Measurements from ENCODE around the gene SH3GL2. TPM values are rescaled to one million over a fixed set of nuclear protein-coding genes. Genes with fewer than 3 reads are reported as not detected.

SH3GL2 gene
- total RNA-seq, 1 experiment from 2014 or later, result 1.1 TPM

GRCh38 chr9:17695482-17695881 lies 116.6 kb downstream of the SH3GL2 start:
- CTCF ChIA-PET, result no interaction called here
- H3K36me3 Mint-ChIP-seq (ENCODE audit: insufficient read depth, unreplicated experiment), result no peaks in the 10 kb centered on the region
- no peak overlapping the region for H3K4me3 Mint-ChIP-seq (ENCODE audit: low read depth, unreplicated experiment)
- TF ChIP-seq CTCF (IDR thresholded peaks at IDR 0.05; ENCODE audit: unreplicated experiment), result no peak
- DNase-seq, result no peak
- H3K27ac Mint-ChIP-seq (ENCODE audit: unreplicated experiment), result no peak overlapping the region
- no peaks in the 10 kb centered on the region for H3K9me3 Mint-ChIP-seq (ENCODE audit: low read depth, unreplicated experiment)
- intact Hi-C loops (cut with micrococcal nuclease; ENCODE audit: unreplicated experiment), result no loop called here
- peaks cover 8% of the 10 kb centered on the region for H3K27me3 Mint-ChIP-seq (ENCODE audit: unreplicated experiment)
- BruUV-seq (replicated peaks), result no TSS peak
- no peaks in the 10 kb centered on the region for H3K4me1 Mint-ChIP-seq (ENCODE audit: low read depth, unreplicated experiment)

GRCh38 chr9:17699615-17700330 lies 120.9 kb downstream of the SH3GL2 start:
- no peaks in the 10 kb centered on the region for H3K4me1 Mint-ChIP-seq (ENCODE audit: low read depth, unreplicated experiment)
- DNase-seq, result no peak
- no peak overlapping the region for H3K4me3 Mint-ChIP-seq (ENCODE audit: low read depth, unreplicated experiment)
- no peak for TF ChIP-seq CTCF (IDR thresholded peaks at IDR 0.05; ENCODE audit: unreplicated experiment)
- CTCF ChIA-PET, result no interaction called here
- no peaks in the 10 kb centered on the region for H3K36me3 Mint-ChIP-seq (ENCODE audit: insufficient read depth, unreplicated experiment)
- intact Hi-C loops (cut with micrococcal nuclease; ENCODE audit: unreplicated experiment), result no loop called here
- H3K9me3 Mint-ChIP-seq (ENCODE audit: low read depth, unreplicated experiment), result no peaks in the 10 kb centered on the region
- BruUV-seq (replicated peaks), result no TSS peak
- H3K27me3 Mint-ChIP-seq (ENCODE audit: unreplicated experiment), result peaks cover 20% of the 10 kb centered on the region
- no peak overlapping the region for H3K27ac Mint-ChIP-seq (ENCODE audit: unreplicated experiment)

GRCh38 chr9:17706347-17706746 lies 127.5 kb downstream of the SH3GL2 start:
- no TSS peak for BruUV-seq (replicated peaks)
- no peak overlapping the region for H3K4me3 Mint-ChIP-seq (ENCODE audit: low read depth, unreplicated experiment)
- TF ChIP-seq CTCF (IDR thresholded peaks at IDR 0.05; ENCODE audit: unreplicated experiment), result no peak
- H3K4me1 Mint-ChIP-seq (ENCODE audit: low read depth, unreplicated experiment), result no peaks in the 10 kb centered on the region
- peaks cover 5% of the 10 kb centered on the region for H3K27me3 Mint-ChIP-seq (ENCODE audit: unreplicated experiment)
- DNase-seq, result no peak
- no peaks in the 10 kb centered on the region for H3K36me3 Mint-ChIP-seq (ENCODE audit: insufficient read depth, unreplicated experiment)
- no peaks in the 10 kb centered on the region for H3K9me3 Mint-ChIP-seq (ENCODE audit: low read depth, unreplicated experiment)
- no peak overlapping the region for H3K27ac Mint-ChIP-seq (ENCODE audit: unreplicated experiment)
- CTCF ChIA-PET, result no interaction called here
- intact Hi-C loops (cut with micrococcal nuclease; ENCODE audit: unreplicated experiment), result no loop called here

- TF ChIP-seq CTCF (IDR thresholded peaks at IDR 0.05; ENCODE audit: unreplicated experiment), result no peak
- intact Hi-C loops (cut with micrococcal nuclease; ENCODE audit: unreplicated experiment), result no loop called here
- H3K27ac Mint-ChIP-seq (ENCODE audit: unreplicated experiment), result no peak overlapping the region
- H3K27me3 Mint-ChIP-seq (ENCODE audit: unreplicated experiment), result peaks cover 20% of the 10 kb centered on the region
- BruUV-seq (replicated peaks), result no TSS peak
- H3K36me3 Mint-ChIP-seq (ENCODE audit: insufficient read depth, unreplicated experiment), result no peaks in the 10 kb centered on the region
- CTCF ChIA-PET, result no interaction called here
- no peaks in the 10 kb centered on the region for H3K4me1 Mint-ChIP-seq (ENCODE audit: low read depth, unreplicated experiment)
- H3K9me3 Mint-ChIP-seq (ENCODE audit: low read depth, unreplicated experiment), result peaks cover 2% of the 10 kb centered on the region
- DNase-seq, result no peak
- no peak overlapping the region for H3K4me3 Mint-ChIP-seq (ENCODE audit: low read depth, unreplicated experiment)
Measured at GRCh38 chr9:17719053-17719452, 140.2 kb downstream of the SH3GL2 start.
